Measurements from ENCODE around the gene ITPR1.

GRCh38 chr3:4856986-4857385, 363.8 kb downstream of the ITPR1 start:
- no peak for TF ChIP-seq MAX (IDR thresholded peaks at IDR 0.05; ENCODE audit: low read depth, low read length)
- no peak for TF ChIP-seq ZBTB11 (CRISPR knock-in tag; IDR thresholded peaks at IDR 0.05)
- TF ChIP-seq NRF1 (conservative IDR thresholded peaks at IDR 0.05; ENCODE audit: low read depth, low read length) = no peak
- TF ChIP-seq TAF1 (IDR thresholded peaks at IDR 0.05; ENCODE audit: borderline replicate concordance, low read depth, low read length) = no peak
- TF ChIP-seq CTCF (IDR thresholded peaks at IDR 0.05 in 2 of 3, conservative IDR thresholded peaks at IDR 0.05 in 1 of 3; ENCODE audit: control insufficient read depth in 2 of 3, extremely low read depth in 1 of 3, insufficient read depth in 1 of 3, low read depth in 3 of 3, low read length in 3 of 3) = no peak
- TF ChIP-seq ZZZ3 (IDR thresholded peaks at IDR 0.05; ENCODE audit: control insufficient read depth, insufficient read length, low read depth) = no peak
- TF ChIP-seq EZH2 (IDR thresholded peaks at IDR 0.05; ENCODE audit: borderline replicate concordance, control insufficient read depth, low read depth, low read length) = no peak
- no peak for TF ChIP-seq MEF2B (IDR thresholded peaks at IDR 0.05; ENCODE audit: partially characterized antibody, poor library complexity, severe bottlenecking)
- no peak for TF ChIP-seq POLR2AphosphoS2 (IDR thresholded peaks at IDR 0.05; ENCODE audit: low read depth, low read length)
- TF ChIP-seq REST (IDR thresholded peaks at IDR 0.05; ENCODE audit: low read depth, low read length) = no peak
- no peak for TF ChIP-seq ATF3 (IDR thresholded peaks at IDR 0.05; ENCODE audit: borderline replicate concordance, extremely low read depth, low read depth, low read length)
- no peak for TF ChIP-seq HDAC6 (IDR thresholded peaks at IDR 0.05; ENCODE audit: unreplicated experiment)
- TF ChIP-seq HDAC2 (IDR thresholded peaks at IDR 0.05) = no peak
- TF ChIP-seq RFX5 (IDR thresholded peaks at IDR 0.05; ENCODE audit: low read depth, low read length) = no peak

Data from GM12878 (cell line).